Activated CD8-positive, alpha-beta T cell treated with anti-CD3 and anti-CD28 coated beads, Interleukin-2, amount 10 ng/mL, durations not matched to agents 7 days and 5 days (primary cell): ENCODE measurements around the gene NEK3. TPM values are rescaled to one million over a fixed set of nuclear protein-coding genes. Genes with fewer than 3 reads are reported as not detected.
A peak's percentile ranks its signal among the peaks of the same experiment; 100 is the strongest.
"Not testable (repeated sequence)": the region's sequence is repeated elsewhere in the genome, so short reads cannot be mapped to it uniquely, and the experiment has no call there.

ENCODE experiments used
- ATAC-seq: fragments of 150-1000 bp; cut with Tn5 transposase; one replicate; pipeline ENCODE4 v1.10.0; 2021; ENCODE audit warnings: moderate library complexity
- CTCF ChIA-PET: fragments of 350-600 bp; sonication (Branson Sonifier 250); formaldehyde crosslinking; loops from one replicate; lab custom pipeline; 2021; ENCODE audit warnings: antibody characterized with exemption; lab: Charles Lee
- POLR2A ChIA-PET: fragments of 350-600 bp; sonication (Branson Sonifier 250); formaldehyde crosslinking; loops from one replicate; lab custom pipeline; 2021; ENCODE audit warnings: antibody characterized with exemption; lab: Charles Lee
- DNase-seq: peaks from one replicate; pipeline ENCODE4 v3.0.0-alpha.2; 2020
- H3K27ac Mint-ChIP-seq: one replicate; pipeline ENCODE4 v1.8.0; 2021; ENCODE audit warnings: mild to moderate bottlenecking, mixed read lengths
- H3K27me3 Mint-ChIP-seq: one replicate; pipeline ENCODE4 v1.8.0; 2021; ENCODE audit warnings: low read depth, mixed read lengths
- H3K36me3 Mint-ChIP-seq: one replicate; pipeline ENCODE4 v1.8.0; 2021; ENCODE audit warnings: low read depth, mixed read lengths
- H3K4me1 Mint-ChIP-seq: one replicate; pipeline ENCODE4 v1.8.0; 2021; ENCODE audit warnings: low read depth, mixed read lengths
- H3K4me3 Mint-ChIP-seq: one replicate; pipeline ENCODE4 v1.8.0; 2021; ENCODE audit warnings: mild to moderate bottlenecking, mixed read lengths
- H3K9me3 Mint-ChIP-seq: one replicate; pipeline ENCODE4 v1.8.0; 2022; ENCODE audit warnings: mixed read lengths; ENCODE audit not compliant: insufficient read depth
- total RNA-seq, 2 experiments: library from RNA; stranded (reverse); gene quantifications; one replicate each; pipeline ENCODE4 v1.2.3, GENCODE V29; 2021

NEK3 gene
- total RNA-seq, 2 experiments from 2014 or later, result 0.39 to 2.5 TPM

DNA sequence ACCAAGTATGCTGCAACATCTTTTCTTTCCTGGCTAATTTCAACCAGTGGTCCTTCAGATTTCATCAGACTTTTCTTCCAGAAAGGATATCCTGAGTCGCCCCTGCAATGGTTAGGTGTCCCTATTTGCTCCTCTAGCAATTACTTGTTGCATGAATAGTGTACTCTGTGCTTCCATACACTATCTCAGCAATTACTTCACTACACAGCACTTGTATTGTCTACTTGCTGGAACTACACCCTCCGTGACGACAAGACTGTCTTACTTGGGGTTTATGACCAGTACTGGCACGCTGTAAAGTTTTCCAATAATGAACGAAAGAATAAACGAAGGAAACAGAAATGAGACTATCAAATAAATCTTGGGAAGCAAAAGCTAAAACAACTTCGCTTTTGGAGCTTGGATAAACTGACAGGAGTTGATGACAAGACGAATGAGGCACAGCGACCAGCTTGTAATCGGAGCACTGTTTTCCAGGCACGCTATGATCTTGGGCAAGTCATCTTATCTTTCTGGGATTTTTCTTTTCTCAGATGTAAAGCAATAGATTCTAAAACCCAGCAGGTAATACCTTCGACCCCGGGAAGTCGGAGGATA lies 34.3 kb upstream of the NEK3 start:
- DNase-seq, result peak; percentile 35
- peak; percentile 21 for ATAC-seq
- not testable (repeated sequence) for H3K36me3 Mint-ChIP-seq, H3K9me3 Mint-ChIP-seq, H3K27me3 Mint-ChIP-seq
- POLR2A ChIA-PET, result interaction anchor here (0.6 to 1.4 kb wide), 6 partner anchors 21 to 741 kb away, joined by 3 to 5 read pairs (median 4); partner anchors contain the start of genes INTS6 and NEK3
- CTCF ChIA-PET, result interaction anchor here (1.1 to 2.4 kb wide), 4 partner anchors 33 to 459 kb away, joined by 3 to 11 read pairs (median 5); partner anchors contain the start of genes SUGT1 and VPS36
- H3K4me3 Mint-ChIP-seq, result peak overlapping the region; percentile 97
- peaks cover 25% of the 10 kb centered on the region for H3K4me1 Mint-ChIP-seq
- H3K27ac Mint-ChIP-seq, result peak overlapping the region; percentile 97

DNA sequence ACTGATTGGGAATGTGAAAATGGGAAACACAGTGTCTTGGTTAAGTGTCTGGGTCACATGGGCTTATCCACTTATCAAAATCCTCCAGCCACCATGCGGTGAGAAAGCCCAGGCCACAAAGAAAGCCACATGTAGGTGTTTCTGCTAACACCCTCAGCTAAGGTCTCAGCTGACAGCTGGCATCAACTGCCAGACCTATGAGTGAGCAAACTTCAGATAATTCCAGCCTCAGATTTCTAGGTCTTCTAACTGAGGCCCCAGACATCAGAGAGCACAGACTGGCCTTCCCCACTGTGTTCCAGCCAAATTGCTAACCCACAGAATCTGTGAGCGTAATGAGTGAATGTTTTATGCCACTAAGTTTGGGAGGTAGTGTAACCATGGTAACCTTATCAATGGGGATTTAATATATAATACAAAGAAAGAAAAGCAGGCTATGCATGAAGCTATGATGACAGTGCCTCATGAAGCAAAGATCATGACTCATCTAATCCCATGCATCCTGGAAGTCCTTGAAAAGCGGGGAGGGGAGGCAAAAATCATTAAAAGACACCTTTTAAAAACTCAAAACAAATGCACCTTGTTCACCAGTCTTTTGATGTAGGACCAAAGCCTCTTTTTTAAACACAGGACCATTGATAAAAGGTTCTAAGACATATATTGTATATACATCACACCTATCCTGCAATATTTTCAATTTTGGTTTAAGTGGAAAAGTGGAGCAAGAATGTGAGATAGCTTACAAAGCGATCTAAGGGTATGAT lies 28.2 kb upstream of the NEK3 start:
- peaks cover 30% of the 10 kb centered on the region for H3K4me1 Mint-ChIP-seq

DNA sequence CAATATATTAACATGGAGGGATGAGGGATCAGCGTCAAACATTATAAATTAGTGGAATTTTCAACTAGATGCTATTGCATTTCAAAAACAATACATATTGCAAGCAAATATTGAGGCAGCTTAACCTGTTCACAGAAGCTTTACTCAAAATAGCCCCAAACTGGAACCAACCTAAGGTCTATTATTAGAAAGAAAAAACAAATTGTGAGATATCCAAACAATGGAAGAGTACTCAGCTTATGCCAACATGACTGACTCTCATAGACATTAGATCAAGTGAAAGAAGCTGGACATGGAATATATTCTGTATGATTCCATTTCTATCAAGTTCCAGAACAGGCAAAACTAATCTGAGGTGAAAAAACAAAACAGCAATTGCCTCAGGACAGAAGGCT lies 27.6 kb upstream of the NEK3 start:
- ChIA-PET CTCF (no interaction called here), POLR2A (no interaction called here)
- Mint-ChIP-seq H3K4me1 (peaks cover 27% of the 10 kb centered on the region), H3K4me3 (no peak overlapping the region), H3K27me3 (no peaks in the 10 kb centered on the region), H3K9me3 (no peaks in the 10 kb centered on the region), H3K27ac (peak overlapping the region; percentile 15), H3K36me3 (peaks cover 21% of the 10 kb centered on the region)
- no peak for ATAC-seq
- no peak for DNase-seq

More for the DNA sequence above, 28.2 kb upstream of the NEK3 start:
- POLR2A ChIA-PET, H3K4me3 Mint-ChIP-seq, H3K27me3 Mint-ChIP-seq, H3K9me3 Mint-ChIP-seq, CTCF ChIA-PET: not testable (repeated sequence)
- H3K27ac Mint-ChIP-seq, result peak overlapping the region; percentile 15
- ATAC-seq, result peak; percentile 63
- peaks cover 19% of the 10 kb centered on the region for H3K36me3 Mint-ChIP-seq
- DNase-seq, result peak; percentile 26

DNA sequence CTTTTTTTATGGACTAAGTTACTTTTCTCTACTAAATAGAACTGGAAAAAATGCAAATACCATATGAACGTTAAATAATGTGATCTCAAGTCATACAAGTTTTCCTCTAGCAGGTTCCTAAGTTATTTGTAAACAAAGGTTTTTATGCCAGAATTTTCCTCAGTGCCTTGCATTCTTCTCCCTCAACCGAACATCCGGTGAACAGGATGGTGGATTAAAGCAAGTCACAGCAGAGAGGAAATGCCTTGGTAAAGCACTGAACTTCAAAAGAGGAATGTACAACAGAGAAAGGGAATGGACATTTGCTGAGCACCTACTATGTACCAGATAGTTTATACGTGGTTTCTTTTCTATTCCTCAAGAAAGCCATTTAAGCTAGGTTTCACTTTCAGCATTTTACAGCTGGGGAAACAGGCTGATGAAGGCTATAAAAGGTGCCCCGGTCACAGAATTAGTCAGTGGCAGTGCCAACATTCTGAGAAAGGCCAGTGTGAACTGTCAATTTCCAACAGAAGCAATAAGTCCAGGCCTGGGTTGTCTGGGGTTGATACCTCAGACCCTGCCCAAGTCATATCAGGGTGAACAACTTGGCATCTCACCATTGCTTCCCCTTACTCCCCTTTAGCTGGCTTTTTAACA lies 22.0 kb upstream of the NEK3 start:
- H3K4me3 Mint-ChIP-seq, ATAC-seq, DNase-seq, H3K4me1 Mint-ChIP-seq, H3K27me3 Mint-ChIP-seq, H3K27ac Mint-ChIP-seq, POLR2A ChIA-PET, H3K9me3 Mint-ChIP-seq, CTCF ChIA-PET: not testable (repeated sequence)
- H3K36me3 Mint-ChIP-seq, result peaks cover 35% of the 10 kb centered on the region

DNA sequence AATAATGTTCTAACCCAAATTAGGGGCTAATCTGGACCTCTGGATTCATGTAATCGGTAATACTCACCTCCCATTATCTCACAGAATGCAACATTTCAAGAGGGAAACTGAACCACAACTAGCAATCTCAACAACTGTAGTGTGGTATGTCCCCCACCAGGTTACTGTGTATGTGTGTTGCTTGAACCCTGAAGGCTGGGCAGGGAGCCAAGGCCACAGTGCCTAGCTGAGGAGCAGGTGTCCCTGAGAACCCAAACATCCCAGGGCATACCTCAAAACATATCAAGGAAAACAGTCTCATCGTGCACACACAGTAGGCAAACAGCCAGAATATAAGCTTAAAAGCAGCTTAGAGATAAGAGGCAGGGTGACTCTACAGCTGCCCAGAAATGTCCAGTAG lies 20.5 kb upstream of the NEK3 start:
- ATAC-seq (no peak), DNase-seq (no peak)
- Mint-ChIP-seq H3K36me3 (peaks cover 37% of the 10 kb centered on the region), H3K27ac (no peak overlapping the region), H3K27me3 (no peaks in the 10 kb centered on the region), H3K4me1 (peaks cover 2% of the 10 kb centered on the region), H3K4me3 (no peak overlapping the region), H3K9me3 (no peaks in the 10 kb centered on the region)
- ChIA-PET POLR2A (no interaction called here), CTCF (no interaction called here)

DNA sequence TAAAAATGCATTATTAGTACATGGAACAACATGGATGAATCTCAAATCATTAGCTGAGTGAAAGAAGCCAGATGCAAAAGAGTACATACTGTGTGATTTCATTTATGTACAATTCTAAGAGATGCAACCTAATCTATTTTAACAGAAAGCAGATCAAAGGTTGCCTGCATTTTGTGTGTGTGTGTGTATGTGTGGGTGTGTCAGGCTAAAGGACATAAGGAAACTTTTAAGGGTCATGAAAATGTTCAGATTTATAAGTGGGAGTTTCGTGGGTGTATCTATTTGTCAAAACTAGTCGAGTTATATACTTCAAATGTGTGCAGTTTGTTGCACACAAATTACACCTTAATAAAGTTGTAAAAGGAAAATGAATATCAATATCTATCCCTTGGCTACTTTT lies 17.9 kb upstream of the NEK3 start:
- DNase-seq (no peak), ATAC-seq (no peak)
- ChIA-PET CTCF (no interaction called here), POLR2A (no interaction called here)
- no peaks in the 10 kb centered on the region for H3K27me3 Mint-ChIP-seq
- no peak overlapping the region for H3K27ac Mint-ChIP-seq
- no peak overlapping the region for H3K4me3 Mint-ChIP-seq
- no peaks in the 10 kb centered on the region for H3K9me3 Mint-ChIP-seq
- peaks cover 2% of the 10 kb centered on the region for H3K4me1 Mint-ChIP-seq
- peaks cover 39% of the 10 kb centered on the region for H3K36me3 Mint-ChIP-seq

- H3K9me3 Mint-ChIP-seq, H3K4me3 Mint-ChIP-seq, H3K27ac Mint-ChIP-seq, POLR2A ChIA-PET, CTCF ChIA-PET, H3K27me3 Mint-ChIP-seq, ATAC-seq, H3K4me1 Mint-ChIP-seq, DNase-seq: not testable (repeated sequence)
- H3K36me3 Mint-ChIP-seq, result peaks cover 35% of the 10 kb centered on the region
Observed at GRCh38 chr13:52173970-52174369, 14.6 kb upstream of the NEK3 start.

GRCh38 chr13:52173373-52173772 lies 14.0 kb upstream of the NEK3 start:
- no peak for ATAC-seq
- no peaks in the 10 kb centered on the region for H3K27me3 Mint-ChIP-seq
- CTCF ChIA-PET, result no interaction called here
- H3K9me3 Mint-ChIP-seq, result no peaks in the 10 kb centered on the region
- DNase-seq, result no peak
- POLR2A ChIA-PET, result interaction anchor here (0.6 kb wide), 1 partner anchor 278 kb away, joined by 3 read pairs; no protein-coding TSS in a partner anchor
- no peak overlapping the region for H3K27ac Mint-ChIP-seq
- H3K36me3 Mint-ChIP-seq, result peaks cover 35% of the 10 kb centered on the region
- H3K4me1 Mint-ChIP-seq, result no peaks in the 10 kb centered on the region
- H3K4me3 Mint-ChIP-seq, result no peak overlapping the region

DNA sequence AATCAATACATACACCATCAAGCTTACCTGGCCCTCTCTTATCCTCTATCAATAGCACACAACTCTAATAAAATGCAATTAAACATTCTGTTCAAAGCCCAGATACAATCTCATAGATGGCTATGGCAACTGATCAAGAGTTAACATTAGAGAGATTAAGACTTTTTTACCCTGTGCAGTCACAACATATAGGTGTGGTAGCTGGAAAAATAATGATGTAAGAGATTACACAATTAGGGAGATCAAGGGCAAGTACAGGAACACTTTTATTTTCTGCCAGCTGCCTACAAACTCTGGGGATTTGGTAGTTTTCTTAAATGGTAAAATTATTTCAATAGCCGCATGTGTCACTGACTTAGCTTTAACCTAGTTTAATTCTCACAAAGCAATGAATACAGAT lies 12.3 kb upstream of the NEK3 start:
- H3K4me3 Mint-ChIP-seq, CTCF ChIA-PET: not testable (repeated sequence)

DNA sequence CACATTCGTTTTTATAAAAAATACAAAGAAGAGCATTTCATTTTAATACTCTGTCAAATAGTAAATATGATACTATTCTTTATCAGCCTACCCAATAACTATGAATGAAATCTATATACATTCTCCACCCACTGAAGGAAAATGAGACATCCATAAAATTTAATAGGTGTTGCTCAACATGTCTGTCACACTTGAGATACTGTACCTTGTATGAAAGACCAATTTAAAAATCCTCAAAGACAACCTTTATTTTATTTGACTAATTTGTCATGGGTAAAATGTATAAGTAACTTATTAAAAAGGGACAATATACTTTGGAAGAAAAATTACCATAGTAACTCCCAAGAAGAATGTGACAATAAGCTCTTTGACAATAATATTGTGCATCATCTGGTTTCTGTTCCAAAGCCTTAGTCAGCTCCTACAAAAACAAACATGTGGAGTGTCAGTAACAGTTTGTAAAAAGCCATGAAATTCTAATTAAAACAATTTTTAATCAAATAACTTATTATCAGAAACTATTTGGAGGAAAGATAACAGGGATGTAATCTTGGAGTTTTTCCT lies 11.5 kb upstream of the NEK3 start:
- H3K27ac Mint-ChIP-seq, CTCF ChIA-PET, H3K4me3 Mint-ChIP-seq, POLR2A ChIA-PET, H3K4me1 Mint-ChIP-seq, ATAC-seq, H3K9me3 Mint-ChIP-seq, H3K27me3 Mint-ChIP-seq, DNase-seq: not testable (repeated sequence)
- peaks cover 32% of the 10 kb centered on the region for H3K36me3 Mint-ChIP-seq

More for the DNA sequence above, 12.3 kb upstream of the NEK3 start:
- DNase-seq, H3K27me3 Mint-ChIP-seq, H3K4me1 Mint-ChIP-seq, POLR2A ChIA-PET, ATAC-seq, H3K27ac Mint-ChIP-seq, H3K9me3 Mint-ChIP-seq: not testable (repeated sequence)
- peaks cover 31% of the 10 kb centered on the region for H3K36me3 Mint-ChIP-seq

- Mint-ChIP-seq H3K9me3 (no peaks in the 10 kb centered on the region), H3K36me3 (peaks cover 30% of the 10 kb centered on the region), H3K4me1 (no peaks in the 10 kb centered on the region), H3K27ac (no peak overlapping the region), H3K4me3 (no peak overlapping the region), H3K27me3 (no peaks in the 10 kb centered on the region)
- ATAC-seq (no peak), DNase-seq (no peak)
- CTCF ChIA-PET, result no interaction called here
- POLR2A ChIA-PET, result no interaction called here
Observed at GRCh38 chr13:52169839-52170238, 10.4 kb upstream of the NEK3 start.
